ENCODE data around the gene MAB21L1. TPM values are rescaled to one million over a fixed set of nuclear protein-coding genes. Genes with fewer than 3 reads are reported as not detected.

MAB21L1 gene
- total and polyA plus RNA-seq, 12 donors: 0.08 to 0.49 (median 0.26) TPM; not detected in 1

DNA sequence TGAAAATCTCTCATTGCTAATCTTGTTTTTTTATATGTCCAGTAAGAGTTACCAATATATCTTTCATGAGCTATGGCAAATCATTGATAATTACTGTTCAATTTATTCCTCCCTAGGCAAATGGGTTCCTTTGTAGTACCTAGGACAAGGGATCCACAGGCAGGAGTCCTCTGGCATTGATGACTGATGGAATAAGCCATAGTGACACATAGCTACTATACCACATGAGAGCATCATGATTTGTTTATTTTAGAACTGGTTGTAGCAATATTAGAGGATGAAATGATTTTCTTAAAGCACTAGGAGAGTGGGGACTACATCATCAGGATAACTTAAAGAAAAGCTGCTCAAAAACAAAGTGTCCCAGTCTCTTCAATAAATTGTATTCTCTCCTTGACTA lies 21.7 kb upstream of the MAB21L1 start:
- H3K36me3 ChIP-seq: no peaks in the 10 kb centered on the region

DNA sequence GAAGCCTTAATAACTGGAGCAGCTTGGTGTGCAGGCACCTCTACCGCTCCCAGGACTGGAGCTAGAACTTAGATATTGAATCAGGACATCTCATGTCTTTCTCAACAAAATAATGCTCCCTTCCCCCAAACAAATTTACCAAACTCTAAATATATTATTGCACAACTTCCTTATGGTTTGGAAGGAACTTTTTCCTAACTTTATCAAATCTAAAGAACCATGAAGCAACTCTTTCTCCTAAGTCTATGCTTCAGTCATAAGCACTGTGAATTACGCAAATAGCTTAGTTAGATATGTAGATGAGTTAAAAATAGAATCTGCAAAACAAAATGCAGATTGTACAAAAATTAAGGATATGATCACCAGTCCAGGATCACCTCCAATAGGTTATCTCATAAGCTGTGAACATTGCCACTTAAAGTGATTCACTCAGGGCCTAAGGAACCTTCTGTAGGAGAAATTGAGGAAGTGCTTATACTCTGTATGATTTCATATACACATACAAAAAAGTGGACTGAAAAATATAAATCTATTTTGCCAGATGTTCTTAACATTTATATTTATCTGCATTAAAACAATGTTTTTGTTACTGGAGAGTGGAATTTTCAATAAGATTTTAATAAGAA lies 20.4 kb upstream of the MAB21L1 start:
- H3K4me3 ChIP-seq: no peak overlapping the region
- DNase-seq (no peak), ATAC-seq (no peak)
- peaks cover 0 to 11% (median 0%) of the 10 kb centered on the region in 9 donors for H3K4me1 ChIP-seq
- 91 to 98% methylated on average over 2 of the region's 2 CpGs for WGBS, 2 donors
- no peaks in the 10 kb centered on the region for H3K27me3 ChIP-seq
- no peaks in the 10 kb centered on the region for H3K36me3 ChIP-seq
- TF ChIP-seq, protein P1, sequence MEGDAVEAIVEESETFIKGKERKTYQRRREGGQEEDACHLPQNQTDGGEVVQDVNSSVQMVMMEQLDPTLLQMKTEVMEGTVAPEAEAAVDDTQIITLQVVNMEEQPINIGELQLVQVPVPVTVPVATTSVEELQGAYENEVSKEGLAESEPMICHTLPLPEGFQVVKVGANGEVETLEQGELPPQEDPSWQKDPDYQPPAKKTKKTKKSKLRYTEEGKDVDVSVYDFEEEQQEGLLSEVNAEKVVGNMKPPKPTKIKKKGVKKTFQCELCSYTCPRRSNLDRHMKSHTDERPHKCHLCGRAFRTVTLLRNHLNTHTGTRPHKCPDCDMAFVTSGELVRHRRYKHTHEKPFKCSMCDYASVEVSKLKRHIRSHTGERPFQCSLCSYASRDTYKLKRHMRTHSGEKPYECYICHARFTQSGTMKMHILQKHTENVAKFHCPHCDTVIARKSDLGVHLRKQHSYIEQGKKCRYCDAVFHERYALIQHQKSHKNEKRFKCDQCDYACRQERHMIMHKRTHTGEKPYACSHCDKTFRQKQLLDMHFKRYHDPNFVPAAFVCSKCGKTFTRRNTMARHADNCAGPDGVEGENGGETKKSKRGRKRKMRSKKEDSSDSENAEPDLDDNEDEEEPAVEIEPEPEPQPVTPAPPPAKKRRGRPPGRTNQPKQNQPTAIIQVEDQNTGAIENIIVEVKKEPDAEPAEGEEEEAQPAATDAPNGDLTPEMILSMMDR (IDR thresholded peaks at IDR 0.05): no peak
- peaks cover 0 to 18% (median 8%) of the 10 kb centered on the region in 11 donors for H3K9me3 ChIP-seq
- H3K27ac ChIP-seq: no peak overlapping the region
- intact Hi-C loops (cut with DNase I): no loop called here

More for the DNA sequence above, 21.7 kb upstream of the MAB21L1 start:
- no peak for DNase-seq
- intact Hi-C loops (cut with DNase I): no loop called here
- Histone ChIP-seq H3K9me3 (peaks cover 0 to 18% (median 8%) of the 10 kb centered on the region in 11 donors), H3K4me1 (peaks cover 0 to 11% (median 0%) of the 10 kb centered on the region in 9 donors), H3K27ac (no peak overlapping the region), H3K27me3 (no peaks in the 10 kb centered on the region), H3K4me3 (no peak overlapping the region)
- TF ChIP-seq, protein P1 (IDR thresholded peaks at IDR 0.05): no peak
- no peak for ATAC-seq

DNA sequence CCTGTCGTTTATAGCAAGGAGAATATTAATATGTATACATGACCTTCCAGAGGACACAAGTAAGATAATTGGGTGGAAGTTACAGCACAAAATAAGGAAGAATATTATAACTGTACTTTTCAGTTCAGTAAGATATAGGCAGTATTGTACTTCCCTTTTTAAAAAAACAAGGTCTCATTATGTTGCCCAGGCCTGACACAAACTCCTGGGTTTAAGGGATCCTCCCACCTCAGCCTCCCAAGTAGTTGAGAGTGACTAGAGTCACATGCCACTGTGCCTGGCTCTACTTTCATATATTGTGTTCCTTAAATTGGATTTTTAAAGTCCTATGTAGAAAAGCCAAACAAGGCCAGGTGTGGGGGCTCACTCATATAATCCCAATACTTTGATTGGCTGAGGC lies 19.5 kb upstream of the MAB21L1 start:
- H3K9me3 ChIP-seq: peaks cover 0 to 18% (median 8%) of the 10 kb centered on the region in 11 donors
- no peak for ATAC-seq
- TF ChIP-seq, protein P1 (IDR thresholded peaks at IDR 0.05): no peak
- intact Hi-C loops (cut with DNase I): no loop called here
- 91 to 95% methylated on average over 1 of the region's 1 CpG for WGBS, 2 donors
- no peak for DNase-seq
- no peak overlapping the region for H3K4me3 ChIP-seq
- no peaks in the 10 kb centered on the region for H3K36me3 ChIP-seq
- peaks cover 0 to 11% (median 0%) of the 10 kb centered on the region in 9 donors for H3K4me1 ChIP-seq
- no peaks in the 10 kb centered on the region for H3K27me3 ChIP-seq
- no peak overlapping the region for H3K27ac ChIP-seq

DNA sequence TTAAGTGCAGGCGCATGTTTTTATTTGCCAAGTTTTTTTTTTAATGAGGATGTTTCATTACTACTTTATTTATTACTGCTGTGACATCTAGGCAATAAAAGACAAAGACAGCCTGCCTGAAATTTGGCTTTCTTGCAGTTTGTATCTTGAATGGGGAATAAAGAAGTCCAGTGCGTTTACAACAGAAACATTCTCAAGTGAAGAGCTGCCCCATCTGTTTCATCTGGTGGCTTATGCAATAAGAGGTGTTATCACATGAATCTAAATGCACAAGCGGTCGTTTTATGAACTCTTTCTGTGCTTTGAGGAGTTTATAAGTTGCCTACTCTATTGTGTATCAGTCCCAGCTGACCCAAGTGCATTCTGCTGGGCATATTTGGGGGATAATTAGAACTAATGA lies 12.6 kb upstream of the MAB21L1 start:
- H3K27ac ChIP-seq: no peak overlapping the region
- H3K4me3 ChIP-seq: no peak overlapping the region
- TF ChIP-seq, protein P1 (IDR thresholded peaks at IDR 0.05): no peak
- peaks cover 0 to 2% (median 0%) of the 10 kb centered on the region in 11 donors for H3K9me3 ChIP-seq
- ATAC-seq (no peak), DNase-seq (no peak)
- no peaks in the 10 kb centered on the region for H3K27me3 ChIP-seq
- H3K4me1 ChIP-seq: no peaks in the 10 kb centered on the region
- WGBS, 2 donors: 86% methylated on average over 4 of the region's 4 CpGs
- no peaks in the 10 kb centered on the region for H3K36me3 ChIP-seq
- intact Hi-C loops (cut with DNase I): no loop called here
